Stimulated activated CD8-positive, alpha-beta memory T cell treated with anti-CD3 and anti-CD28 coated beads, Interleukin-4, amount 100 ng/mL, for 24 hours (primary cell): Measurements from ENCODE around the gene NUAK1.

Experiments used
- DNase-seq: peaks from one replicate; pipeline ENCODE4 v3.0.0-alpha.2; 2020; ENCODE audit warnings: low read depth

NUAK1 gene

DNA sequence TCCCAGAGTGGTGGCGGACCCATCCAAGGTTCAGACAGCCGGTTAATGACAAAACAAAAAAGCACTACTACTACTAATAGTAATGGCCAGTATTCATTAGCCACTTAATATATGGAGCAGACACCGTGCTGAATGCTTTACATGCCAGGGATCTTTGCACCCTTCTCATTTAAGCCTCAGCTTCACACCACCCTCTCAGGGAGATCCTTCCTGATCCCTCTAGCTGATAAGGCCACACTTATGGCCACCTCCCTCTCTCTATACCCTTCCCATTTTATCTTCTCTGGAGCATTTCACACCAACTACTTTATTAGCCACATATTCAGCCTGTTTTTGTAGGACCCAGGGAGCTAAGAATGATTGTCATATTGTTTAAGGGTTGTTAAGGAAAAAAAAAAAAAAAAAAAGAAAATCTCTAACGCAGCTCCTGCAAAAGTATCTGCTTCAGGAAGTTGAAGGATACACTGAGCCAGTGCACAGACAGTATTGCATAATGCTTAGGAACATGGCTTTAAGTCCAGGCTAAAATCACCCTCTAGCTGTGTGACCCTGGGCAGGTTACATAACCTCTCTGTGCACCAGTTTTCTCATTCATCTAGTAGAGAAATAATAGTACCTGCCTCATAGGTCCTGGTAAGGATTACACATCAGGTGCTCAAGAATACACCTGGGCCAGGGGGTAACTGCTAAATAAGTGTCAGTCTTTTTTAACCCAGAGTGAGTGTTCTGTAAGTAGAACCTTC, 29.4 kb downstream of the NUAK1 start:
- DNase-seq: no peak

DNA sequence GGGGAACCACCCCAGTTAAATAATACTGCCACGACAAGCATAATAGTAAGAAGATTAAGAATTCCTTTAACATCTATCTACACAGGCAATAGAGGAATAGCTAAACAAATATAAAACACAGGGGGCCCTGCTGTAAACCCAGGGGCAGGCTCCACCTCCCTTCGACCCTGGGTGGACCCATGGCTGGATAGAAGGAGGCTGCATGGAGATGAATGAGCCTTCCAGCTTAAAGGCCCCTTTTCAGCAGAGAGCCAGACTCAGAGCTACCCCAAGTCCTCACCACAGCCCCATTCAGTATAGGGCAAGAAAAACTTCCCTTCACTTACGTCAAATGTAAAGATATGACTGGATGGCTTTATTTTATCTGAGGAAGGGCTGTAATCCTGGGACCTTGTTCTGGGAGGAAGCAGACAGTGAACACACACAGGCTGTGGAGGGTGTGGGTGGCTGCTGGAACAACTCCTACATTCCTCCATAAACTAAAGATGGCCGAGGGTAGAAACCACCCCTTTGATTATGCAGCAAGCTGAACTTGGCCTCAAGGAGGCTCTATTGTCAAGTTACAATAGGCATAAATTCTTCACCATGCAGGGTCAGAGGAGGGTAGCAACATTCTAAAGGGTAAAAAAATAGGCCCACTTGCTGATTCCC, 30.4 kb downstream of the NUAK1 start:
- no peak for DNase-seq

DNA sequence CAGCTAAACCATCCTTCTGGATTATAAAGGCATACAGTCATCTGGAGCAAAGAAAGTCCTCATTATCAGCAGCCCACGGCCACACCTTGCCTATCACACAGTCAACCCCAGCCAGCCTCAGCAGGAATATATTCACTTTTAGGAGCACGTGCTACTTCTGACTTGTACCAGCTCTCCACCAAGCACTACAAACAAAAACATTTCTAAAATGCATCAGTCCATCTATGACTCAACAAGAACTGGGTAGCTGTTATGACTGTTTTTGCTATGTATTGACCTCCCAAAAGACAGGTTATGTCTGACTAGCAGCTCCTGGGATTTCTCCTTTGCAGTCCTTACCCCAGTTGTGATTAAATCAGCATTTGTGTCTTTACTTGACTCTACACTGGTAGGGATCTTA, 31.2 kb downstream of the NUAK1 start:
- DNase-seq: no peak

DNA sequence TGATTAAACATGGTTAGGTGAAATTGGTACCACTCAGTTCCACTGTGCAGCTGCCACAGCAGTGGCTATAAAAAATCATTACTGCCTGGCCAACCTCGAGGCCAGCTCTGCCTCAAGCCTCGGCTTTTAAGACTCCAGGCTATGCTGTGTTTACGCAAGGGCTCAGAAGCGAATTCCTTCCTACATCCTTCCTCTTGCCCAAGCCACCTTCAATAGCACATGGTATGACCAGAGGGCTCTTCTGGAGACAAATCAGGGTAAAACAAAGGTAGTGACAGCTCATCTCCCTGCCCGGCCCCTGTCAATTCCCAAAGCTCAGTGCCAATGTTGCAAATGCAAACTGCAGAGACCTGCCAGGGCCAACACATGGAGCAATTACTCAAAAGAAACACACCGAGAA, 31.9 kb downstream of the NUAK1 start:
- no peak for DNase-seq

DNA sequence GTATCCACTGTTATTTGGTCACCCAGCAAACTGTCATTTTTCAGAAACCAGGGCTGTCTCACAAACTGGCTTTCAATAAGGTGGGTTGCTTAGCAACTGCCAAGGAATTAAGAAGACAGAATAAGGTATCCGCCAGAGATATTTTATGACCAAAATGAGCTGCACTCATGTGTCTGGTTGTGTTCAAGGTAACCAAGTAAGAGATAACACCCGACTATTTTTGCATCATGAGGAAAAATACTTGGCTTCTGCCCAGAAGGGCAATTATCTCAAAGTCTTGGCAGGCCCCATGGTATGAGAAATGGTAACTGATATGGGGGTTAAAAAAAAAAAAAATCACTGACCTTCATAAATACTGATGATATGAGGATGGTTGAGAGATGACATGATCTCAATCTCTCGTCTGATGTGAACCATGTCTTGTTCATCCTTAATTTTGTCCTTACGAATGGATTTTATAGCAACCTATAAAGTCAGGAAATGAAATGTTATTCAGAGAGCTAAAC, 32.6 kb downstream of the NUAK1 start:
- no peak for DNase-seq

DNA sequence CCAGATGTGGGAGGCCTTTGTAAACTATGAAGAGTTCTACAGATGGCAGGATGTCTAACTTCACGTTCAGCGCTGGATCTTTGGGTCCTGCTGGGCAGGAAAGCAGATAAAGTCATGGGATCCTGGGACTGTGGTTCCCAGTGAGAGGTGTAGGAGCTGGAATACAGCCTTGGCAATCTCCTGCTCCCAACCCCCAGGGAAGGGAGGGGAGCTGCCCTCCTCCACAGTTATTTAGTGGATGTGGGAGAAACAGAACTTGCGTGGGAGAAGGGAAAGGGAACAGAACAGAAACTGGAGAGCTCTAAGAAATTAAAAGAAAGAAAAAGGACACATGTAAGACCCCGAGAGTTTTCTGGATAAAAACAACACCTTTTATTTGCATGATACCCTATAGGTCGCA, 37.0 kb downstream of the NUAK1 start:
- DNase-seq: no peak

DNA sequence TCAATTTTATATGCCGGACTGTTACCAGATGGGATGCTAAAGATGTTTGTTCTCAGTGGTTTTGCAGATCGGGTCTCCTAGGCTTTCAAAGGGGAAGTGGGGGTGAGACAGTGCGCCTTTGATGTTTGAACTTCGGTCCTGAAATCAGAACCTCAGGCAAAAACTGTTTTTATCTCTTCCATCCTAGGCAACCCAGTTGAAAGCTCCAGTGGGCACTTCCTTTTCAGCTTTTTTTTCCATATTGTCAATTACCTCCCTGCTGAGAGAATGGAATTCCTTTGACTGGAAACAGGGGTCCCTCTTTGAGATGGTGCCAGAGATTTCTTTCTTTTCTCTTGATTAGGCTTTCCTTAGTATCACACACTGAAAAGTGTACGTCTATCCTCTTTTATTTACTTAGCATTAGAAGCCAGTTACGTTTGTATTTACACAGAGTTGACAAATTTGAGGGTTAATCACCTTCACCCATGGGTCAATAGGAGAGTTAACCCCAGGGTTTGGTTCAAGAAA, 40.0 kb downstream of the NUAK1 start:
- DNase-seq: no peak

DNA sequence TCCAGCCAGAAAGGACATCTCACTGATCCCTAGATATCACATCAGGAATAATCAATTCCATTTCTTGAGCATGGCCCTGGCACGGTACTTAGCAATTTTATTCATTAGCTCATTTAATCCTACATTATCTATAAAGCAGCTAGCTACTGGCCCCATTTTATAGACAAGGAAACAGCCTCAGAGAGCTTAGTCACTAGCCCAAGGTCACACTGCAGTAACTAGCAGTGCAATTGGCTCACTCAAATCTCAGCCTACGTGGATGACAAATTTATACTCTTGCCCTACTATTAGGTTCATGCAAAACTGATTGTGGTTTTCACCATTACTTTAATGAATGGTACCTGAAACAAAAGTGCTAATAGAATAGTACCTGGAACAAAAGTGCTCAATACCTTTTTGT, 41.7 kb downstream of the NUAK1 start:
- no peak for DNase-seq

DNA sequence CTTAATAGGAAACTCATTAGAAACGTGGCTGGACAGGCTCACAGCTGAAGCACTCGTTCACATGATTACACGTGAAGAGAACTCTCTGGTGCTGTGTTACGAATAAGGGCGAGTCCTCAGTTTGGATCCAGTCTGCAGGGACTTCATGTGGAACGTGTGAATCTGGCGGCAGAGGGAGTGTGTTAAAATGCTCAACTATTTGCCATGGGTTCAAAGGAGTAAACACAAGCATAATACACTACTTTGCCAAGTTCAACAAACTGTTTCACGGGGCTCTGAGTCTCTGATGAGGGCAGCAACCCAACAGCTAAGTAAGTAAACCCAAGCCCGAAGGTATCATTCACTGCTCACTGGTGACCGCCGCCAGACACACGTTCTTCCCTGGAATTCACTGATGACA, 42.4 kb downstream of the NUAK1 start:
- no peak for DNase-seq

DNA sequence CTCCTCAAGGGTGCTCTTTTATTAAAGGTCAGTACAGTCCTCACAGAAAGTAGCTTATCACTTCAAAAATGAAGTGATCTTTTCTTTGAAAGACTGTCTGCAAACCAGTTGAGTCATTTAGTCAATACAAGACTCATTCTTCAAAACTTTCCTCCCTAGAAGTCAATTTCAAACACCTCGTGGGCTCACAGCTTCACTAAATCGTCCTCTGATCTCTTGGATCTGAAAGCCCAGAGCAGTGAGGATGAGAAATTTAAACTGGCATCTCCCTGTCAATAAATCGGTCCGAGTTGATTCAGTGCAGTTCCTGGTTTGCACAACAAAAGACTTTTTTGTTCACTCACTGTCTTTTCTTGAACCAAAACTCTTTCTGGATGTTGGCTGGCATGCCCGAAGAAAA, 44.5 kb downstream of the NUAK1 start:
- DNase-seq: no peak

DNA sequence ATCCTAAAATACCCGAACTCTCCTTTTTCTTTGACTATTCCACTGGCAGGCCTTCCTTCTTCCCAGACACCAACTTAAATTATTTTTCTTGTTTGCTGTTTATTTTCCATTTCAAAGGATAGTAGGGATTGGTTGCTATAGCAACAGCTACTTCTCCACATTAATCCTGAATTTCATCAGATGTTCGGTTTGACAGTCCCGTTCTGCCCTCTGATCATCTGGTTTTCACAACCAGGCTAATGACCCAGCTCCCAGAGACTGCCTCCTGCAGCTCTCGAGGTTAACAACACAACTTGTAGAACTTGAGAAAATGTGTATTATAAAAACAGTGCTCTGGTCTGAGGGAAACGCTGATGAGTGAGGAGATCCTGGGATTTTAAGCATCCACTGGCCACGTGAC, 45.5 kb downstream of the NUAK1 start:
- no peak for DNase-seq

DNA sequence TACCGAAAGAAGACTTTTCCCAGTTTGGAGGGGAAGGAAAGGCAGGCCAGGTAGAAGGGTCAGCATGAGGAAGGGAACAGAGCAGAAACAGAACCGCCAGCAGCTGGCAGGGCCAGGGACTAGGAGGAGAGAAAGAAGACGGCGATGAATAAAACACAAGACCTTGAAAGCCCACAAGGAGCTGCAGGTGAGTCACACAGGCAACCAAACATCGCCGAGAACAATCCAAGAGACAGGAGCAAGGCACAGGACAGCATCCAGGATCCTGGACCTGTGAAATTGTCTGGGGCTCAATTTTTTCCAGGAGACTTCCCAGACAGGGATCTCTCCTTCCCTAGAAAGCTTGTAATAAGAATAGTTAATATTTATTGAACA, 47.3 kb downstream of the NUAK1 start:
- no peak for DNase-seq

DNA sequence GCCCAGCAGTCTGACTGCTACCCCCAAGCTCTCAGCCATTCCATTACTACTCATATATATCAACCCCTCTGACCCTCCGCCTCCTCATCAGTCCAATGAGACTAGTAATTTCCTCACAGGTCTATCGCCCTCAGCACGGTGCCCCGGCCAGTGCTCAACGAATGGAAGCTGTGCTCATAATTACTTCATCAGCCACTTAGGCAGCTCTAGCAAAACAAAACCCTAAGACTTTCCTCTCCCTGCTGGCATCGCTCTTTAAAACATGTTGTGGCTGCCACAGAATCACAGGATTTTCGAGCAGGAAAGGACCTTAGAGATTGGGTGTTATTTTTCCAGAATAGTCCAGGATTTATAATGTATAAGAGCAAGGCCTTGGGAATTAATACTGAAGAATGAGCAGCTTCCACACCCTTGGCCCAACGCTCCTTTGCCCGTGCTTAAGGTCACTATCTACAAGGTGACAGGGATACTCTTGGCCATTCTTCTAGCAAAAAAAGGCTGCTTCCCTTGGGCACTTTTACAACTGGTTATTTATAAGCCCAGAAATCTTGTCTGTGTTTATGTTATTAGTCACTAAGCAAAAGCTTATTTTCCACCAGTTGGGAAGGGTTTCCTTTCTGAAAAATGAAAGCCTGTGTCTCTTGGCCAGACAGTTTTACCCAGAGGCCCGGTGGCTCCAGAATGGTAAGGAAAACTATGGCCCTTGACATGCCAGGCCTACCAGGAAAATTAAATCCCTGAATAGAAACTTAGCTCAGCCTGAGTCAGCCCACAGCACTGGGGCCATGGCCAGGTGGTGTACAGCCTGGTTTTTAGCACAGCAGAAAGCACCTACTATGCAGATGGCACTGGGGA, 47.9 kb downstream of the NUAK1 start:
- no peak for DNase-seq

DNA sequence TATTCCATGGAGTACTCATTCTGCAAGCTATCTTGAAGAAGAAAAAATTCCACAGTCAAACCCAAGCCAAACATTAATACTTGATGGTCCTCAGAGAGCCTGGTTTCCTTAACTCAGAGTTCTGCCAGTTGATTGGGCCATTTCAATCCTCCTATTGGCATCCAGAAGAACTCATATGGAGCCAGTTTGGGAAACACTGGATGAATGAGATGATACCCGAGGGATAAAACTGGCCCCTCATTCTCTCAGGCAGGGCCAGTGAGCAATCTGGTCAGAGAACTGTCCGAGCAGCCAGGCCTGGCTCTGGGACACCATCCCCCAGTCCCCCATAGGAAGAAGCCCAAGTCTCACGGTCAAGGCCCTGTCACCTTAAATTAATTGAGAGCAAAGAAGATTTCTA, 48.8 kb downstream of the NUAK1 start:
- DNase-seq: no peak

DNA sequence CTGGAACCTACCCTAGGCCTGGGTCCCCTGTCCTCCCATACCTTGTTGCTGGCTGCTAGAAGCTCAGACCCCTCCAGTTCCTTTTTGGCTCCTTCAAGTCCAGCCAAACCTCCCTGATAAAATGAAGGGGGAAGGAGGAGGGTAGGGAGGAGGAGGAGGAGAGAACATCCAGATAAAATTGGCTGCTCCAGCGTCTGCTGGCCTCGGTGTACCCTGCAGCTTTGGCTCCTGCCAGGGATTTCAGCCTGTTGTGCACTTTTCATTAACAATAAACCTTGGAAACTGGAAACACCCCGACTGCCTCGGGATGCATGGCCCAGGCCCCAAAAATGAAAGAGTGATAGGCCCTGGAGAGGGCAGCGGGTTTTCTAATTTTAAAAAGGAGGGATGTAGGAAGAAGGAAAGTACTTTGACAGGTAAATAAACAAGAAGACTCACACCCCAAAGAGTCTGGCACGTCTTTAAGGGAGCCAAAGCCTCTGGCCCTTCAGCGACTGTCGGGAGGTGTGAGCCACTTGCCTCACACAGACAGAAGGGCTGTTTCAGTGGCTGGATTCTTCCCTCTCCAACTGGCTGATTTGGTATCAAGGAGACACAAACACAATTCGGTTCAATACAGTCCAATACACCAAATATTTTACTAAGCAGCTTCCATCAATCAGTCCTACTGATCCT, 49.8 kb downstream of the NUAK1 start:
- DNase-seq: no peak

DNA sequence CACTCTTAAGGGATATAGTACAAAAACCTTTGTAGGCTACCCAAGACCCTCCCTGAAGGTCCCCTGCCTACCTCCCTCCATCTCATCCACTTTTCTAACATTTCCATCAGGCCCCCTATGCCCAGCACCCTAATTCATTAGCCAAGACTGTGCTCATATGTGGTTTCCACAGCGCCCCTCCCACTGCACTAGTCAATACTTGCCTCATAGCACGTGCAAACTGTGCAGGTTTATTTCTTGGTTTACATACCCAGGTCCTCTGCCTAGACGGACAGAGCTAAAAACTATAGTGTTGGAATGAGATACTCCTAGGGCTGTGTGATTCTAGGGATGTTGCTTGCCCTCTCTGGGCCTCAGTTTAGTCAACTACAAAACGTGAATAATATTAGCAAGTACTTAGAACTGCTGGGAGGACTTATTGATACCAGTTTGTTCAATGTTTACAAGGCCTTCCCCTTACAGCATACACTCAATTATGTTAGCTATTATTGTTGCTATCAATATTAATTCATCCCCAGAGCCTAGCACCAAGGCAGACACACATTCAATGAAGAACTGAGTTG, 50.4 kb downstream of the NUAK1 start:
- no peak for DNase-seq

DNA sequence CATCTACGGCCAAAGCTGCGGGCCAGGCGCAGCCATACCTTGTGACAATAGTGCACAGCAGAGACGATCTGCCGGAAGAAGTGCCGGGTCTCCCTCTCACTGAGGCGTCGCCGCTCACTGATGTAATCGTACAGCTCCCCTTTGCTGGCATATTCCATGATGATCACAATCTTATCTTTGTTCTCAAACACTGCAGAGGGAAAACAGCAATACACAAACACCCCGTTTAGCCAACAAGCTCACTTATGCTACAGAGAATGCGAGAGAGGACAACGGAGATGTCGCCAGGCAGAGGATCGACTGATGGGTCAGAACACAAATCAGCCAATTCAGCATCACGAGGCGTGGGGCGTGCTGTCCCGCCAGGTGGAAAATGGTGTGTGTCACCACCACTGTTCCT, 52.1 kb downstream of the NUAK1 start:
- no peak for DNase-seq

DNA sequence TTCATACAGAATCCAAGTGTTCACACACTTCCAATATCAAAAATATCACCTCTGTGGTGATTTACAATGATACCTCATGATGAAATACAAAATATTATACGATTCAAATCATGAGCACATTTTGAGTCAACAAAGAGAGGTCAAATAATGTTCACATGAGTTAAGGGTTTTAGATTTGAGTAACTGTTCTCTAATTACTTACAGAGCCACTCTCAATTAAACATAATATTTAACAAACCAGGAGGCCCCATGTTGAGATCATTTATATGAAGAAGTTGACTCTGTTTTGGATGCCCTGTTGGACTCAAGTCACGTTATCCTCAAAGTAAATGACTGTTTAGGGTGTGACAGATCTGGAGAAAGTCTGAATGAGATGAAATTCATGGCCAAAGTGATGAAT, 53.5 kb downstream of the NUAK1 start:
- DNase-seq: no peak

DNA sequence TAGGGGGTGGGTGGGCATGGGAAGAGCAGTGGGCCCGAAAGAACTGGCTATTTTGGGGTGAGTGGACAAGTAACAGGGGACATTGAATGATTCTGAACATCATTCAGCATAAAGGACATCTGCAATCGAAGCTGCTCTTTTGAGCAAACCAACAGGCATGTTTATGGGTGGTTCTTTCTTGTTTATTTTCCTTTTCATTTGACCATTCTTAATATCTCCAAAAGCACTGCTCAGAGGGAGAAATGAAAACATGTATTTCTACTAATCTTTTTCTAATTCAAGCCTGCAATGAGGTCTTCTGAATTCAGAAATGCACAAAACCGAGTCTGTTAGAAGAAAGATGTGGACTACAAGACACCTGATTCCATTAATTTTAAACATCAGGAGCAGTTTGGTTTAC, 54.0 kb downstream of the NUAK1 start:
- no peak for DNase-seq

DNA sequence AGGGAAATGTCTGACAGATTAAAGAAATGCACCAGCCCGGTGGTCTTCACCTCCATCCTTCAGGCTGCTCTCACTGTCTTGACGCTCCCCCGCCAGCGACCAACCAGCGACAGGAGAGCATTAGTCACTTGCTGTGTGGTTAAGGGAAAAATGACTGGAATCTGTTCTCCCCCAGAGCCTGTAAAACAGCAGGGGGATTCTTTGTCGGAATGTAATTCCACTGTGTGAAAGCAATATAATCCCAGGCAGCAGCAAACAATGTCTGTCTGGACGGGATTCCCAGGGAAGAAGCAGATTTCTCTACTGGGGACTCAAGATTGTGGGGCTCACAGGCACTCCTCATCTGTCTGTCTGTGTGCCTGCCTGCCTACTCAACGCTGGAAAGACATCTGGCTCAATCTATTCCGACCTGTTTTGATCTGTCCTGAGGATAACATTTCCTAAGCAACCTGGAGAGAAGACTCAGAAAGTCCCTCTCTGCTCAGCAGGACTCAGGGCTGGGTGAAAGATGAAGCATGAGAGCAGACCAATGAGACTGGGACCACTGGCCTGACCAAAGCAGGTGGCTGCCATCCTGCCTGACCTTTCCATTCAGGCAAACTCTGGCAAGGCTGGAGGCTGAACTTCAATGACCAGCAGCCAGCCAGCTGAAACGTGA, 54.6 kb downstream of the NUAK1 start:
- DNase-seq: no peak
